Neural crest cell (in vitro differentiated cells): ENCODE results near the gene LSM11. TPM values are rescaled to one million over a fixed set of nuclear protein-coding genes. Genes with fewer than 3 reads are reported as not detected.

ENCODE experiments used
- DNase-seq: peaks from one replicate; pipeline ENCODE4 v3.0.0; 2021; ENCODE audit warnings: low read depth, mixed read lengths, low spot score
- H3K27ac Mint-ChIP-seq: one replicate; pipeline ENCODE4 v1.8.0; 2021; ENCODE audit warnings: mild to moderate bottlenecking, mixed read lengths; ENCODE audit not compliant: unreplicated experiment
- H3K27me3 Mint-ChIP-seq: 2 replicates; pipeline ENCODE4 v1.8.0; 2021; ENCODE audit warnings: low read depth, mild to moderate bottlenecking, mixed read lengths
- H3K36me3 Mint-ChIP-seq: 2 replicates; pipeline ENCODE4 v1.8.0; 2021; ENCODE audit warnings: low read depth, mild to moderate bottlenecking, mixed read lengths
- H3K4me1 Mint-ChIP-seq: 2 replicates; pipeline ENCODE4 v1.8.0; 2021; ENCODE audit warnings: mixed read lengths
- H3K4me3 Mint-ChIP-seq: one replicate; pipeline ENCODE4 v1.8.0; 2021; ENCODE audit warnings: mild to moderate bottlenecking, mixed read lengths
- H3K9me3 Mint-ChIP-seq: 2 replicates; pipeline ENCODE4 v1.8.0; 2021; ENCODE audit warnings: mixed read lengths
- CTCF ChIP-seq: fragments of 200-600 bp; sonication (generic); conservative IDR thresholded peaks from 2 replicates; pipeline ENCODE4 v1.5.0; 2021; ENCODE audit warnings: antibody characterized with exemption, mild to moderate bottlenecking
- total RNA-seq: library from RNA; stranded (reverse); gene quantifications from 2 replicates; pipeline ENCODE4 v1.2.1, GENCODE V29; 2021

LSM11 gene
- total RNA-seq, 1 donor from 2014 or later = 10.4 TPM

- TF ChIP-seq CTCF = no peak
- Mint-ChIP-seq H3K36me3 (peaks cover 2% of the 10 kb centered on the region), H3K27me3 (no peaks in the 10 kb centered on the region), H3K27ac (peak within 1 kb of the TSS; percentile 98), H3K9me3 (no peaks in the 10 kb centered on the region), H3K4me1 (peaks cover 24% of the 10 kb centered on the region), H3K4me3 (peak within 1 kb of the TSS; percentile 96)
- peak; percentile 99 for DNase-seq
Measured at GRCh38 chr5:157731272-157732129, 12.0 kb upstream of the LSM11 start, which contains the start of gene THG1L. Gene THG1L (plus strand): TSS chr5:157731420. CDS start chr5:157731441, 21 bp downstream.

GRCh38 chr5:157732130-157732514 is 11.4 kb upstream of the LSM11 start:
- H3K4me1 Mint-ChIP-seq = peaks cover 24% of the 10 kb centered on the region
- no peaks in the 10 kb centered on the region for H3K27me3 Mint-ChIP-seq
- no peak overlapping the region for H3K27ac Mint-ChIP-seq
- peak overlapping the region; percentile 96 for H3K4me3 Mint-ChIP-seq
- H3K36me3 Mint-ChIP-seq = peaks cover 2% of the 10 kb centered on the region
- TF ChIP-seq CTCF = no peak
- DNase-seq = no peak
- no peaks in the 10 kb centered on the region for H3K9me3 Mint-ChIP-seq

- H3K27ac Mint-ChIP-seq = no peak overlapping the region
Measured at GRCh38 chr5:157732596-157733262, 10.8 kb upstream of the LSM11 start.

DNA sequence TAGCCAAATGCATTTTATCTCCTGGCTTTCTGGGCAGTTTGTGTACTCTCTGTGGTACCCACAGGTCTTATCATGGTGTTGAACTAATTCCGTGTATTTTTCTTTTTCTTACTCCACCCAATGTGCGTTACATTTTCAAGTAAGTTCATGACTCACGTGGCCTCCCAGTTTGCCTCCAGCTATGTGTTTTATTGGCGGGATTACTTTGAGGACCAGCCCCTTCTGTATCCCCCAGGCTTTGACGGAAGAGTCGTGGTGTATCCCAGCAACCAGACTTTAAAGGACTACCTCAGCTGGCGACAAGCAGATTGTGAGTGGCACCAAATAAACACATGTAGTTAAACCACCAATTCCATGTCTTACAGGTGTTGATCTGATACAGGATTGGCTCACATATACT is 9.1 kb upstream of the LSM11 start:
- TF ChIP-seq CTCF = no peak
- Mint-ChIP-seq H3K4me3 (no peak overlapping the region), H3K9me3 (no peaks in the 10 kb centered on the region), H3K27me3 (no peaks in the 10 kb centered on the region), H3K36me3 (peaks cover 2% of the 10 kb centered on the region), H3K27ac (no peak overlapping the region), H3K4me1 (peaks cover 24% of the 10 kb centered on the region)
- DNase-seq = no peak

More at GRCh38 chr5:157732596-157733262, 10.8 kb upstream of the LSM11 start:
- TF ChIP-seq CTCF = no peak
- H3K36me3 Mint-ChIP-seq = peaks cover 2% of the 10 kb centered on the region
- H3K27me3 Mint-ChIP-seq = no peaks in the 10 kb centered on the region
- H3K4me1 Mint-ChIP-seq = peaks cover 24% of the 10 kb centered on the region
- peak overlapping the region; percentile 96 for H3K4me3 Mint-ChIP-seq
- DNase-seq = no peak
- H3K9me3 Mint-ChIP-seq = no peaks in the 10 kb centered on the region

DNA sequence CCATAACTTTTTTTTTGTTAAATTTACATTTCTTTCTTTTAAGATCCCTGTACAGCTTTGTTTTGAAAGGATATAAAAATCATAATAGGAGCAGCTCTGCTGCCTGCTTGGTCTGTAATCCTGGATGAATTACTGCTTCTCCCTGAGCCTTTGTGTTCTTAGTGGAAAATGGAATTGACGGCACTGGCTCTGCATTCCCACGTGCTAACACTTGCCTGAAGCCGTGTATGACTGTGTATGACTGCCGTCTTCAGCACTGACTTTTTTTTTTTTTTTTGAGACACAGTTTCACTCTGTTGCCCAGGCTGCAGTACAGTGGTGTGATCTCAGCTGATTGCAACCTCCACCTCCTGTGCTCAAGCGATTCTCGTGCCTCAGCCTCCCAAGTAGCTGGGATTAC is 7.5 kb upstream of the LSM11 start:
- peaks cover 2% of the 10 kb centered on the region for H3K36me3 Mint-ChIP-seq
- H3K27ac Mint-ChIP-seq = no peak overlapping the region
- TF ChIP-seq CTCF = no peak
- H3K9me3 Mint-ChIP-seq = no peaks in the 10 kb centered on the region
- H3K4me3 Mint-ChIP-seq = no peak overlapping the region
- peaks cover 20% of the 10 kb centered on the region for H3K4me1 Mint-ChIP-seq
- no peak for DNase-seq
- no peaks in the 10 kb centered on the region for H3K27me3 Mint-ChIP-seq
